ENCODE measurements around the gene BLVRA.
A peak's percentile ranks its signal among the peaks of the same experiment; 100 is the strongest.
"Not testable (repeated sequence)": the region's sequence is repeated elsewhere in the genome, so short reads cannot be mapped to it uniquely, and the experiment has no call there.

Gene BLVRA, protein sequence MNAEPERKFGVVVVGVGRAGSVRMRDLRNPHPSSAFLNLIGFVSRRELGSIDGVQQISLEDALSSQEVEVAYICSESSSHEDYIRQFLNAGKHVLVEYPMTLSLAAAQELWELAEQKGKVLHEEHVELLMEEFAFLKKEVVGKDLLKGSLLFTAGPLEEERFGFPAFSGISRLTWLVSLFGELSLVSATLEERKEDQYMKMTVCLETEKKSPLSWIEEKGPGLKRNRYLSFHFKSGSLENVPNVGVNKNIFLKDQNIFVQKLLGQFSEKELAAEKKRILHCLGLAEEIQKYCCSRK

DNA sequence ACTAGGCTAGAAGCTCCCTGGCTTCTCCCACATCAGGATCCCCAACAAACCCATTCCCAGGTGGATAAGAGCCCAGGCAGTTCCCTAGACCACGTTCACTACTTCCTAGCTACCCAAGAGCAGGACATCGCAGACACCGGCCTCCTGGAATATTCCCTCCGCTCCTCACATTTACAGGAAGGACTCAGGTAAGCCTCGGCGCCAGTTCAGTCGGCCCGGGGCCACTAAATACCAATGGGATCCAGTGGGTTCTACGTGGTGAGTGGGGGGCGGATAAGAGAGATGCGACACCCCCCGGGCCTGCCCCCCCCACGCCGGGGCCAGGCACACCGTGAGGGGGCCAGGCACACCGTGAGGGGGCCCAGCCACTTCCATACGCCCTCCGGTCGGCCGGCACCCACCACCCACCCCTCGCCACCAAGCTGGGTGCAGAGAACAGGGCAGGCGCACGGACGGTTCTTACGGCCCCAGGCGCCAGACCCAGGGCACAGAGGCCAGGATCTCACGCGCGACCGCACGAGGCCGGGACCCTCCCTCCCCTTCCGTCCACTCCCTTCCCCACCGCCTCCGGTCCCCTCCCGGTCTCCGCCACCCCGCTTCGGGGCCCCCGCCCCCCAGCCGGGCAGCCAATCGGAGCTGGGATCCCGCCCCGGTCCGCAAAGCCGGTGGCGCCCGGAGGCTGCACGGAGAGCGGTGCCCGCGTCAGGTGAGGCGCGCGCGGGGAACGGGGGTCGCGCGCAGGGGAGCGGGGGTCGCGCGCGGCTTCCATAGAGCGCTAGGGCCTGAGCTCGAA is at the start of gene BLVRA:
BLVRA (plus strand) TSS at position 652 of the 793 bp plus-strand sequence. CDS start 12,479 bp downstream, outside the sequence.
- DNase-seq (ENCODE audit: low read depth in 2 of 3, low spot score in 2 of 3), result peak in 1 of 3 experiments; percentile 38

DNA sequence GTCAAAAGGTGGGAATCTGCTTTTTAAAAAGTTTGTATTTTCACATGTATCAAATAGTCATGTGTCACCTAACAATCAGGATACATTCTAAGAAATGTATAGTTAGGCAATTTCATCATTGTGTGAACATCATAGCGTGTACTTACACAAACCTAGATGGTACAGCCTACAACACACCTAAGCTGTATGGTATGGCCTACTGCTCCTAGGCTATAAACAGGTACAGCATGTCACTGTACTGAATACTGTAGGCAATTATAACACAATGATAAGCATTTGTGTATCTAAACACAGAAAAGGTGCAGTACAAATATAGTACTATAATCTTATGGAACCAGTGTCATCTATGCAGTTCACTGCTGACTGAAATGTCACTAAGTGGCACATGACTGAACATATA is 47.0 kb upstream of the BLVRA start:
- DNase-seq (ENCODE audit: low read depth in 2 of 3, low spot score in 2 of 3), result no peak

DNA sequence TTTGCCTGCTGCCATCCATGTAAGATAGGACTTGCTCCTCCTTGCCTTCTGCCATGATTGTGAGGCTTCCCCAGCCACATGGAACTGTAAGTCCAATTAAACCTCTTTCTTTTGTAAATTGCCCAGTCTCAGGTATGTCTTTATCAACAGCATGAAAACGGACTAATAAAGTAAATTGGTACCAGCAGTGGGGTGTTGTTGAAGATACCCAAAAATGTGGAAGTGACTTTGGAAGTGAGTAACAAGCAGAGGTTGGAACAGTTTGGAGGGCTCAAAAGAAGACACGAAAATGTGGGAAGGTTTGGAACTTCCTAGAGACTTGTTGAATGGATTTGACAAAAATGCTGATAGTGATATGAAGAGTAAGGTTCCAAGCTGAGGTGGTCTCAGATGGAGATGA is 42.5 kb upstream of the BLVRA start:
- DNase-seq (ENCODE audit: low read depth in 2 of 3, low spot score in 2 of 3), result not testable (repeated sequence)

DNA sequence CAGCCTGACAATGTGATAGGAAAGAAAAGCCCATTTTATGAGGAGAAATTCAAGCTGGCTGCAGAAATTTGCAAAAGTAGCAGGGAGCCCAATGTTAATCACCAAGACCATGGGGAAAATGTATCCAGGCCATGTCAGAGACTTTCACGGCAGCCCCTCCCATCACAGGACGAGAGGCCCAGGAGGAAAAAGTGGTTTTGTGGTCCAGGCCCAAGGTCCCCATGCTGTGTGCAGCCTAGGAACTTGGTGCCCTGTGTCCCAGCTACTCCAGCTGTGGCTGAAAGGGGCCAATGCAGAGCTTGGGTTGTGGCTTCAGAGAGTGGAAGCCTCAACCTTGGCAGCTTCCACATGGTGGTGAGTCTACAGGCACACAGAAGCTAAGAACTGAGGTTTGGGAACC is 41.9 kb upstream of the BLVRA start:
- DNase-seq (ENCODE audit: low read depth in 2 of 3, low spot score in 2 of 3), result no peak

DNA sequence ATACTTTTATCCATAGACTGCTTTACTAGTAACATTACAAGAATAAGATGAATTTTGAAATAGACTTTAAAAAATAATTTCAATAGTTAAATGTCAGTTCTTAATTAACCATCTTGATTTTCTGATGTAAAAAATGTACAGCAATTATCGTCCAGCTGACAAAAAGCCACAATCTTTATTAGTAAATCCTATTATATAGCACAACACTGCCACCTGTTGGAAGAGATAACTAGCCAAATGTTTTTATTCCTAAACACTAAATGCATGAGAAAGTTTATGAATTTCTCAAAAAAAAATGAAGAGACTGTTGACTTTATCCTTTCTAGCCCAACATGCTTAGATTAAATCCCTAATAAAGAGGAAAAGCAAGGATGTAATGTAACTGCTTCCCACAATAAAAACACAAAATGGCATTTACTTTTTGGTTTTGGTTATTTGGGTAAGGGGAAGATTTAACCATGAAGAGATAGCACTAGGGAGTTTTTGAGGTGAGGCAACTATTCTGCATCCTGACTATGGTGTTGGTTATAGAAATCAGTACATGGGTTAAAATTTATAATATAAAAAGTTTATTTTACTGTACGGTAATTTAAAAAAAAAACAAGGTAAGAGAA is 37.2 kb upstream of the BLVRA start:
- no peak for DNase-seq (ENCODE audit: low read depth in 2 of 3, low spot score in 2 of 3)

DNA sequence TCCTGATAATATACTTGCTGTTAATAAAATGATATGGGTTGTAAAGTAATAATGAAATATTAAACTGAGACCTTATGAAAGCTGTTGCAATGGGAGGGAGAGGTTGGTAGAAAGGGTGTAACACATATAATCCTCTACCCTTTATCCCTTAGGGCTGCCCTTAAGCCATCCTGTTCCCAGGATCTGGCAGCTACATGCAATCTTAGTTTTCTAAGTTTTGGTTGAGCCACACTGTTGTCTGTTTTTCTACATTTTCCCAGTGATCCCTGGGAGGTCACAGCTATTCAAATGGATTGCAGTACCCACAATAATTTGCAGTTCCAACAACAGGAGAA is 35.5 kb upstream of the BLVRA start:
- DNase-seq (ENCODE audit: low read depth in 2 of 3, low spot score in 2 of 3), result no peak

DNA sequence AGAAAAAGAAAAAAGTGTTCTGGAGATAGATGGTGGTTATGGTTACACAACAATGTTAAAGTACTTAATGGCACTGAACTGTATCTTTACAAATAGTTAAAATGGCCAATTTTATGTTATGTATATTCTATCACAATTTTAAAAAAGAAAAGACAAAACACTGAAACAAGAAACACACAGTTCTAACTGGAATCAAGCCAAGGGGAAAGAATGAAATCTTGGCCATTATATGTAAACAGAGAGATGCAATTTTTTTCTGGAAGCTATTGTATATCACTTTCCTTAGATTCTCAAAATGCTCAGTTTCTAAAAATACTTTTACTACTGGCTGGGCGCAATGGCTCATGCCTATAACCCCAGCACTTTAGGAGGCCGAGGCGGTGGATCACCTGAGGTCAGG is 33.2 kb upstream of the BLVRA start:
- no peak for DNase-seq (ENCODE audit: low read depth in 2 of 3, low spot score in 2 of 3)

DNA sequence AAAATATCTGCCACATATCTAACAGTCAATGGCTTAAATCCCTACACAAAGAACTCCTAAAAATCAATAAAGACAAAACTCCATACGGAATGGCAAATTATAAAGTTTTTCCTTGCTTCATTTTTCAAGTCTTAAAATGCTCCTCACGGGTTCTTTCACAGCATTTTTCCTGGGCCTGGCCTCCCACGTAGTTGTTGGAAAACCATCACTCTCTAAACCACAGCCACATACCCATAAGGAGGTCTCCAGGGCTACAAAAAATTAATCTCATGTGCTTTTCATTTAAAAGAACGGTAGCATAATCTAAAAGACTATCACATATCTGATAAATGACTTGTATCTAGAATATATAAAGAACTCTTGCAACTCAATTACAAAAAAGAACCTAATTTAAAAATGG is 32.0 kb upstream of the BLVRA start:
- no peak for DNase-seq (ENCODE audit: low read depth in 2 of 3, low spot score in 2 of 3)

DNA sequence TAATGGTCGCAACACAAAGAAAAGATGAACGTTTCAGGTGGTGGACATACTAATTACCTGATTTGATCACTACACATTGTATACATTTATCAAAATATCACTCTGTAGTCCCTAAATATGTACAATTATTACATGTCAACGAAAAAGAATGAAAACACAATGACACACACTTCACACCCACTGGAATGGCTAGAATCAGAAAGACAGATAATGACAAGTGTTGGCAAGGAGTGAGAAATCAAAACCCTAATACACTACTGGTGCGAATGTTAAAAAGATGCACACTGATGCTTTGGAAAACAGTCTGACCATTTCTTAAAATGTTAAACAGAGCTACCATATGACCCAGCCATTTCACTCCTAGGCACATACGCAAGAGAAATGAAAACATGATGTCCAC is 31.5 kb upstream of the BLVRA start:
- no peak for DNase-seq (ENCODE audit: low read depth in 2 of 3, low spot score in 2 of 3)

DNA sequence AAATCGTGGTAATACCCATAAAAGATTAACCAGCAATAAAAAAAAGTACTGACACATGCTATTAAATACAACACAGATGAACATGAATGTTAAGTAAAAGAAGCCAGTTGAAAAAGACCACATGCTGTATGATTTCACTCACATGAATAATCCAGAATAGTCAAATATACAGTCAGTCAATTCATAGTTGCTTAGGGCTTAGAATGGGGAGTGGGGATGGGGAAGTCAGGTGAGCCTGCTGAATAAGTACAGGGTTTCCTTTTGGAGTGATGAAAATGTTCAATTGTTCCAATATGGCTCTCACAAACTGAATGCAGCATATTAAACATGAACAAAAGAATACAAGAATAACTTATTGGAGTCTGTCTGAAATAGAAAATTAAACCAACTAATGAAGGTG is 31.0 kb upstream of the BLVRA start:
- DNase-seq (ENCODE audit: low read depth in 2 of 3, low spot score in 2 of 3), result no peak

DNA sequence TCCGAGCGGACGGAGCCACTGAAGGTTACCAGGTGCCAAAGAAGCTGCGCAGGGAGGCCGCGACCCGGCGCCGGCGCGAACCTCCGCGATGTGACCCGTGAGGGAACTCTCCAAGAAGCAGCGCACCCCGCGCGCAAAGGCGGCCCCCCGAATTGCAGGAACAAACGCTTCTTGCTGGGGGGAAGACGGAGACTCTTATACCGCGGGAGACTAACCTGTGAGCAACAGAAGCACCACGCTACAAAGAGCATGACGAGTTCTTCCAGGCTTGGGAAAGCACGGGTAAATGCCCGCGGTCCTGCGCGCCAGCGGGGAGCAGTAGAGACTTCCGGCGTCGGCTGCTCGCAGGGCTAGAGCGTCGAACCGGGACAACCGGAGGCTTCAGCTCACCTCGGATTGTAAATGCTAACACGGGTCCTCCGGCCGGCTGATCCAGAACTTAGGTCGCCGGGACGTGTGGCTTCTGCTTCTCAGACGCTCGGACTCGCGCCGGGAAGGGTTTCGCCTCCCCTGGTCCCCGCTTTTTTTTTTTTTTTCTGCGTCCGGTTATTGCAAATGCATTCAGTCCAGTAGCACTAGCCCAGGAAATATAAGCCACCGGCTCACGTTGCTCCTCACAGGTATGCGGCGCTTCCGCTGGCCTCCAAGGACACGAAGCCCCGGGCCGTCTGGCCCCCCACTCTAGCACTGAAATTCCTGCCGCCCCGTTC is 29.1 kb upstream of the BLVRA start, which contains the start of gene COA1:
COA1 (minus strand) TSS at position 310 of the 710 bp plus-strand sequence. CDS start 80,909 bp downstream, outside the sequence.
- DNase-seq (ENCODE audit: low read depth in 2 of 3, low spot score in 2 of 3), result peak; percentile 43 to 55 (median 54)

DNA sequence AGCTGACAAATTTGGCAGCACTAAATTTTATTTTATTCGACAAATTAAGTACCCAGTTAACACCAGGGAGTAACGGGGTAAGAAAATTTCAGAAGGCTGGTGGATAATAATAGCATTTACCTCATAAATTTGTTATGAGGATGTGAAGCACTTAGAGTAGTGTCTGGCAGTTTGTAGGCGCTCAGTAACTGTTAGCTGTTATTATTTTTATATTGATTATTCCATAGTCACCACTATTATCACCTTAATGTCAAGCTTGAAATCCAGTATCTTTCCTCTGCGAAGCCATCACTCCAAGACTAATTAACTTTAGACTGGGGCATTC is 28.6 kb upstream of the BLVRA start:
- DNase-seq (ENCODE audit: low read depth in 2 of 3, low spot score in 2 of 3), result no peak

DNA sequence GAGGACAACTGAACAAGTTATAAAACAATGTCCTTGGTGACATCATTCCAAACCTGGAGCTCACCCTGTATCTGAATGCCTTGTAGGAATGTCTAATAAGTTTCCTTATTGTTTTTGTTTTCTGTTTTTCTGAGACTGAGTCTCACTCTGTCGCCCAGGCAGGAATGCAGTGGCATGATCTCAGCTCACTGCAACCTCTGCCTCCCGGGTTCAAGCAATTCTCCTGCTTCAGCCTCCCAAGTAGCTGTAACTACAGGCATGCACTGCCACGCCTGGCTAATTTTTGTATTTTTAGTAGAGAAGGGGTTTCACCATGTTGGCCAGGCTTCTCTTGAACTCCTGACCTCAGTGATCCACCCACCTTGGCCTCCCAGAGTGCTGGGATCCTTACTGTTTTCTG is 27.0 kb upstream of the BLVRA start:
- not testable (repeated sequence) for DNase-seq (ENCODE audit: low read depth in 2 of 3, low spot score in 2 of 3)

DNA sequence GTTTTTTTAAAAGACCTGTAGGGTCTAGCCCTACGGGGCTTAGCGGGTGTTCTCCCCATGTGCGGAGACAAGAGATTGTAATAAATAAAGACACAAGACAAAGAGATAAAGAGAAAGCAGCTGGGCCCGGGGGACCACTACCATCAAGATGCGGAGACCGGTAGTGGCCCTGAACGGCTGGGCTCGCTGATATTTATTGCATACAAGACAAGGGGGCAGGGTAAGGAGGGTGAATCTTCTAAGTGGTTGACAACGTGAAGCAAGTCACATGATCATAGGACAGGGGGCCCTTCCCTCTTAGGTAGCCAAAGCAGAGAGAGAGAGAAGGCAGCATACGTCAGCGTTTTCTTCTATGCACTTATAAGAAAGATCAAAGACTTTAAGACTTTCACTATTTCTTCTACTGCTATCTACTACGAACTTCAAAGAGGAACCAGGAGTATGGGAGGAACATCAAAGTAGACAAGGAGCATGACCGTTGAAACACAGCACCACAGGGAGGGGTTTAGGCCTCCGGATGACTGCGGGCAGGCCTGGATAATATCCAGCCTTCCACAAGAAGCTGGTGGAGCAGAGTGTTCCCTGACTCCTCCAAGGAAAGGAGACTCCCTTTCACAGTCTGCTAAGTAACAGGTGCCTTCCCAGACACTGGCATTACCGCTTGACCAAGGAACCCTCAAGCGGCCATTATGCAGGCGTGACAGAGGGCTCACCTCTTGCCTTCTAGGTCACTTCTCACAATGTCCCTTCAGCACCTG is 23.7 kb upstream of the BLVRA start:
- not testable (repeated sequence) for DNase-seq (ENCODE audit: low read depth in 2 of 3, low spot score in 2 of 3)

DNA sequence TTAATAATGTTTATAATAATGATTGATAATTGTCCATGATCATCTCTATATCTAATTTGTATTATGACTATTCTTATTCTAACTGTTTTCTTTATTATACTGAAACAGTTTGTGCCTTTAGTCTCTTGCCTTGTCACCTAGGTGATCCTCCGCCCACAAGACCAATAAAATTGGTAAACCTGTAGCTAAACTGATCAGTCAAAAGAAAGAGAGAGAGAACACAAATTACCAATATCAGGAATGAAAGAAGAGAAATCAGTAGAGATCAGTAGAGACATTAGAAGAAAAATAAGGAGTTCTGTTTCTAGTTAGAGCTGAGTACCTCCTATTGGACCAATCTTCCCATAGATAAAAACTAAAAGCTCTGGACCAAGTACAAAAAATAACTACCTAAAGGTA is 23.1 kb upstream of the BLVRA start:
- no peak for DNase-seq (ENCODE audit: low read depth in 2 of 3, low spot score in 2 of 3)

DNA sequence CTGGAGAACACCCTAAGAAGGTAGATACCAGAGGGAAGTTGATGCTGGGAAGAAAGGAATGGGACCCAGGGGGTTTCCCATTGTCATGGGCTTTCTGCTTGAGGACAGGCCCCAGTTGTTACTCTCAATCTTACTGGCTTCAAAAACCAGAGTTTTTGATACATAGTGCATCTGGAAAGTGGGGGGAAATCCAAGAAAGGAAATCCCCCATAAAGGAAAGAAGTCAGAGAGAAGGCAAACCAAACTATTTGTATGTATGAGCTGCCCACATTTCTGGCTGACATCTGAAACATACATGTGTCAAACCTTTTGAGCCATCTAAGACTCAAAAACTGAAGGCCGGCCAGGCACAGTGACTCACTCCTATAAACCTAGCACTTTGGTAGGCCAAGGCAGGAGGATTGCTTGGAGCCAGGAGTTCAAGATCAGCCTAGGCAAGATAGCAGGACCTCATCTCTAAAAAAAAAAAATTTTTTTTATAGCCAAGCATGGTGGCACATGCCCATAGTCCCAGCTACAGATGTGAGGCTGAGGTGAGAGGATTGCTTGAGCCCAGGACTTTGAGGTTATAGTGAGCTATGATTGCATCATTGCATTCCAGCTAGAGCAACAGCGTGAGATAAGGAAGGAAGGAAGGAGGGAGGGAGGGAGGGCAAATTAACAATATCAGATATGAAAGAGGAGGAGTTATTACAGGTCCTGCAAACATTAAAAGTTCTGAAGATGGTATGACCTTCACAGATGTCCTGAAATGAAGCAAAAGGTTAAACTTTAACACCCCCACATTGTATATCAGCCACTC is 22.5 kb upstream of the BLVRA start:
- no peak for DNase-seq (ENCODE audit: low read depth in 2 of 3, low spot score in 2 of 3)

DNA sequence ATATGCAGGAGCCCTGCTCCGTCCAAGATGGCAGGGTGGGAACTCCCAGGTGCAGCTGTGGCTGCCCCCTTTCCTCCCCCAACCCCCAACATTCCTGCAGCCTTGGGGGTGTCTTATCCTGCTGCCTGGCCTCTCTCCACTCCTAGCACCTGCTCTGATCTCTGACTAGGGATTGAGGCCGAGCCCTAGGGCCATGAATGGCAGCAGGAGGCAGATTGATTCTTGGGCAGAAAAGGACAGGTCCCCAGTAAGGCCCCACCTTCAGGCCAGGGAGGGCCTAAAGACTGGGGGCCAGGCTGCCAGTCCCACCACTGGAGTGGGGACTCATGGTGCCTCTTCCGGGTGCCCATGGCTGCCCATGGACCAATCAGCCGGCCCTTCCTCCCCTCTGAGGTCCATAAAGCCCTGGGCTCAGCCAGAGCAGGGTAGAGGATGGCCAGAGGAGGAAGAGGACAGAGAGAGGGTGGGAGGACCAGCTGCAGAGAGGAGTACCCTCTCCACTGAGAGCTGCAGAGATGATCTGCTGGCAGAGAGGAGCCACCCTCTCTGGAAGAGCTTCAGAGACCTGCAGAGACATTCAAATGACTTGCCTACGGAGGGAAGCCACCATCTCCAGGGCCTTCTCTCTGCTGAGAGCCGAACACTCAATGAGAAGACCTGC is 20.9 kb upstream of the BLVRA start:
- no peak for DNase-seq (ENCODE audit: low read depth in 2 of 3, low spot score in 2 of 3)

DNA sequence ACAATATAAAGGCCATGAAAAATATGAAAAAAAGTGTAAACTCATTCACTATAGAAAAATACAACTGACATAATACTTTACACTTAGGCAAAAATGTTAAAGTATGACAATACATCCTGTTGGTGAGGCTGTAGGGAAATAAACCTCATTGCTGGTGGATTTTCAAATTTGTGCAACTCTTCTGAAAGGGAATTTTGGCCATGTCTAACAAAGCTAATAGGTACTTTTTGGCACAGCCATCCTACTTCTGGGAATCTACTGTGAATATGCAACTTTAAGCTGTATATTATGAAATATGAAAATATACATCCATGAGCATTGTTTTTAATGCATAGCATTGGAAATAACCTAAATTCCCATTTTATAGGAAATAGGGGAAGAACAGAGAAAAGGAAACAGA is 15.8 kb upstream of the BLVRA start:
- no peak for DNase-seq (ENCODE audit: low read depth in 2 of 3, low spot score in 2 of 3)

DNA sequence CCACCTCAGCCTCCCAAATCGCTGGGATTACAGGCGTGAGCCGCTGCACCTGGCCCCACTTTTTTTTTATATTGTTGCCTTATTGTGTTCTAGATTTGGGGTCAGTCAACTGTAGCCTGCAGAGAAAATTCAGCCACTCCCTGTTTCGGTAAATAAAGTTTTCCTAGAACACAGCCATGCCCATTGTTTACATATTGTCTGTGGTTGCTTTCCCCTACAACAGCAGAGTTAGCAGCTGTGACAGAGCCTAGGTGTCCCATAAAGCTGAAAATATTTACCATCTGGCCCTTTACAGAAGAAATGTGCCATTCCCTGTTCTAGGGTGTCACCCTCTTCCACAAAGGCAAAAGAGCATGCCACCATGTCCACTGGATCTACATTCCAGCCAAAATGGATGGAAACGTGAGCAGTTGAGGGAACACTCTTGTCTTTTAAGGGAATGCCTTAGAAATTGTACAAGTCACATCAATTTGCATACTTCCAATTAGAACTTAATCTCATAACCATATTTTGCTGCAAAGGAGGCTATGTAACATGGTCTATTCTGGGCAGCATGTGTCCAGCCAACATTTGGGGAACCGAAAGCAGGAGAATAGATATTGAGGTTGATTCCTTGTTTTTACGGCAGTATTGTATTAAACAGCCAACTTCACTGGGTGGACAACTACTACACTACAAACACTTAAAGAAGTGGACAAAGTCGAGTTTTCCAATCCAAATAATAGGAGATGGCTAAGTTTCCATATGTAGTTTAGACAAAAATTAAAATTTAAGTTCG is 11.0 kb upstream of the BLVRA start:
- no peak for DNase-seq (ENCODE audit: low read depth in 2 of 3, low spot score in 2 of 3)

Data from activated CD8-positive, alpha-beta memory T cell treated with anti-CD3 and anti-CD28 coated beads for 48 hours (primary cell).